ENCODE measurements around the gene GPRC5B. TPM values are rescaled to one million over a fixed set of nuclear protein-coding genes. Genes with fewer than 3 reads are reported as not detected.

Gene GPRC5B, protein sequence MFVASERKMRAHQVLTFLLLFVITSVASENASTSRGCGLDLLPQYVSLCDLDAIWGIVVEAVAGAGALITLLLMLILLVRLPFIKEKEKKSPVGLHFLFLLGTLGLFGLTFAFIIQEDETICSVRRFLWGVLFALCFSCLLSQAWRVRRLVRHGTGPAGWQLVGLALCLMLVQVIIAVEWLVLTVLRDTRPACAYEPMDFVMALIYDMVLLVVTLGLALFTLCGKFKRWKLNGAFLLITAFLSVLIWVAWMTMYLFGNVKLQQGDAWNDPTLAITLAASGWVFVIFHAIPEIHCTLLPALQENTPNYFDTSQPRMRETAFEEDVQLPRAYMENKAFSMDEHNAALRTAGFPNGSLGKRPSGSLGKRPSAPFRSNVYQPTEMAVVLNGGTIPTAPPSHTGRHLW
- 10 to 100 TPM in 1 of 6 donors, 1 to 10 TPM in 5; 3.6 to 21.5 (median 5.5) TPM for total RNA-seq

DNA sequence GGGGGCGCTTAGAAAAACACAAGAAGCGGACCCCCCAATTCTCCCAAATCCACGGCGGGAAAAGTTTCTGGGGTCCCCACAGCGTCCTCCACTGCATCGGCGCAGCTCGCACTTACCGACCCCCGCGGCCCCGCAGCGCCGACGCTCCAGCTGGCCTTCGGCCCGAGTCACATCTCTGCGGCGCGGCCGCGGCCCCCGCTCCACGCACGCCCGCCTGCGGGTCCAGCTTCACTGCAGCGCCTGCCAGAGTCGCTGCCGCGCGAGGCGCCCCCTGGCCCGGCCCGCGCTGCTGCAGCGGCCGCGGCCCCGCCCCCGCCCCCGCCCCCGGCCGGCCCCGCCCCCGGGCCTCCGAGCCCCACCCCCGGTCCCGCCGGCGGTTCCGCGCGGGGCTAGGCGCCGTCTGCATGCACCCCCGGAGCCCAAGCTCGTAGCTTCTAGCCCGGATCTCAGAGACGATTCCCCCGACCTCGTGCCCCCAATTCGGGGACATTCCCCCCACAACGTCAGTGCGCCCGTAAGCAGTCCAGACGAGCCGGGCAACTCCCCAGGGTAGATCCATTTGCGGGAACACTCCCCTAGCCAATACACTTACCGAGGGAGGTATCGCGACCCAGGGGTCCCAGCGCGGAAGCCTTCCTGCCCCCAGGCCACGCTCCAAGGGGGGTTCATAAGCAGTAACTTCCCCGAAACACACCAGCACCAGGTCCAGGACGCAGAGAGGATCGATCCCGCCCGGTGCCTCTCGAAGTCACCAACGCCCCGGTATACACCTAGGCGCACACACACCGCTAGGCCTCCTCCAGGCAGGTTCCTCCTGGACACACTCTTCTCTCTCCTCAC, at the start of gene GPRC5B:
Gene GPRC5B, minus strand, starts transcription at position 238 of the 840 bp plus-strand sequence. CDS start 12,003 bp downstream, outside the sequence.
- Histone ChIP-seq H3K4me1 (peaks cover 24 to 39% (median 26%) of the 10 kb centered on the region in 4 donors), H3K36me3 (no peaks in the 10 kb centered on the region), H3K9me3 (no peaks in the 10 kb centered on the region), H3K4me3 (peak within 1 kb of the TSS; percentile 49 to 71 (median 62)), H3K27ac (peak within 1 kb of the TSS in 2 of 4 donors; percentile 26 to 29), H3K27me3 (peaks cover 0 to 11% (median 9%) of the 10 kb centered on the region in 4 donors)
- peak; percentile 37 to 75 for ATAC-seq (ENCODE audit: low FRiP score in 2 of 2)
- 0 to 1% methylated on average over 13 to 59 of the region's 85 CpGs for WGBS, 2 donors
- peak; percentile 23 to 90 for DNase-seq
- TF ChIP-seq EP300 (IDR thresholded peaks at IDR 0.05): no peak
- TF ChIP-seq, protein P1, sequence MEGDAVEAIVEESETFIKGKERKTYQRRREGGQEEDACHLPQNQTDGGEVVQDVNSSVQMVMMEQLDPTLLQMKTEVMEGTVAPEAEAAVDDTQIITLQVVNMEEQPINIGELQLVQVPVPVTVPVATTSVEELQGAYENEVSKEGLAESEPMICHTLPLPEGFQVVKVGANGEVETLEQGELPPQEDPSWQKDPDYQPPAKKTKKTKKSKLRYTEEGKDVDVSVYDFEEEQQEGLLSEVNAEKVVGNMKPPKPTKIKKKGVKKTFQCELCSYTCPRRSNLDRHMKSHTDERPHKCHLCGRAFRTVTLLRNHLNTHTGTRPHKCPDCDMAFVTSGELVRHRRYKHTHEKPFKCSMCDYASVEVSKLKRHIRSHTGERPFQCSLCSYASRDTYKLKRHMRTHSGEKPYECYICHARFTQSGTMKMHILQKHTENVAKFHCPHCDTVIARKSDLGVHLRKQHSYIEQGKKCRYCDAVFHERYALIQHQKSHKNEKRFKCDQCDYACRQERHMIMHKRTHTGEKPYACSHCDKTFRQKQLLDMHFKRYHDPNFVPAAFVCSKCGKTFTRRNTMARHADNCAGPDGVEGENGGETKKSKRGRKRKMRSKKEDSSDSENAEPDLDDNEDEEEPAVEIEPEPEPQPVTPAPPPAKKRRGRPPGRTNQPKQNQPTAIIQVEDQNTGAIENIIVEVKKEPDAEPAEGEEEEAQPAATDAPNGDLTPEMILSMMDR (IDR thresholded peaks at IDR 0.05): peak in 1 of 6 experiments; percentile 14
- TF ChIP-seq POLR2AphosphoS5 (IDR thresholded peaks at IDR 0.05): no peak
- no peak for TF ChIP-seq POLR2A (IDR thresholded peaks at IDR 0.05)

DNA sequence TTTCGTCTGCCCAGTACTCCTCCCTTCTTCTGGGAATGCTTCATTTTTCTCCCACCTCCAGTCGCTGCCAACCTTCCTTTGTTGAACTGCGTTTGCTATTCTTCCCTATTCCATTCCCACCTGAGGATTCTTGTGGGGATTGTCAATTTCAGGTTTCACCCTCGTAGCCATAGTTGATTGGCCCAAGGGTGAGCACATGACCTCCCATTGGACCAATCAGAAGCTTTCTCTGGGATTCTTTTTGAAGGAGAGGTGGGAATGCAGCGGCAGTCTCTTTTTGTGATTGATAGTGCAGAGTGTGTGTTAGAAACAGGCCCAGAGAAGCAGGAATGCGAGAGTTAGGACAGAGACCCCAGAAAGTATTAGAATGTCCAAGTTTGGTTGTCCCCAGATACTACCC, 49.1 kb upstream of the GPRC5B start:
- Histone ChIP-seq H3K27me3 (no peaks in the 10 kb centered on the region), H3K4me3 (no peak overlapping the region), H3K27ac (no peak overlapping the region), H3K9me3 (no peaks in the 10 kb centered on the region), H3K4me1 (no peaks in the 10 kb centered on the region), H3K36me3 (no peaks in the 10 kb centered on the region)
- DNase-seq (no peak), ATAC-seq (ENCODE audit: low FRiP score in 2 of 2) (no peak)
- no peak for TF ChIP-seq POLR2AphosphoS5 (IDR thresholded peaks at IDR 0.05)
- no peak for TF ChIP-seq POLR2A (IDR thresholded peaks at IDR 0.05)
- WGBS, 2 donors: 72 to 74% methylated on average over 6 of the region's 6 CpGs

DNA sequence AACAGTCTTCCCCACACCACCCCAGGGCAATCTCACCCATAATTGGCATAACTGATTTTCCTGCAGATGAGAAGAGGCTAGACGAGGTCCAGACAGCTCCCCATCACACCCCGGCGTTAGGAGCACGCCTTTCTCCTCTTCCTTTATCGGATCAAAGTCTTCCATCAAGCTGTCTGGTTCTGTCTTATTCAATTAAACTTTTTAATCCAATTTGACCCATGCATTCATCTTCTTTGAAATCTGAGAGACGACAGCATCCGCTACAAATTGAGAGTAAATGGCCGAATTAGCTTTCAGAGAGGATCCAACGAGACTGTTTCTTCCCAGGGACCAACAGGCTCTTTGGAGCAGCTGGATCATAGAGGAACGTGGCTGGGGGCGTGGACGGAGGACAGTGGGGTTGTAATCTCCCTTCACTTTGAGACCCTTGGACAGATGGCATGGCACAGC, 44.4 kb upstream of the GPRC5B start:
- WGBS, 2 donors: 80 to 85% methylated on average over 12 of the region's 12 CpGs
- Histone ChIP-seq H3K9me3 (no peaks in the 10 kb centered on the region), H3K27me3 (no peaks in the 10 kb centered on the region), H3K4me3 (no peak overlapping the region), H3K36me3 (no peaks in the 10 kb centered on the region), H3K27ac (no peak overlapping the region), H3K4me1 (no peaks in the 10 kb centered on the region)
- DNase-seq: no peak
- no peak for ATAC-seq (ENCODE audit: low FRiP score in 2 of 2)
- TF ChIP-seq POLR2AphosphoS5 (IDR thresholded peaks at IDR 0.05) (no peak), POLR2A (IDR thresholded peaks at IDR 0.05) (no peak), EP300 (IDR thresholded peaks at IDR 0.05) (no peak)
- TF ChIP-seq, protein P1 (IDR thresholded peaks at IDR 0.05): no peak

DNA sequence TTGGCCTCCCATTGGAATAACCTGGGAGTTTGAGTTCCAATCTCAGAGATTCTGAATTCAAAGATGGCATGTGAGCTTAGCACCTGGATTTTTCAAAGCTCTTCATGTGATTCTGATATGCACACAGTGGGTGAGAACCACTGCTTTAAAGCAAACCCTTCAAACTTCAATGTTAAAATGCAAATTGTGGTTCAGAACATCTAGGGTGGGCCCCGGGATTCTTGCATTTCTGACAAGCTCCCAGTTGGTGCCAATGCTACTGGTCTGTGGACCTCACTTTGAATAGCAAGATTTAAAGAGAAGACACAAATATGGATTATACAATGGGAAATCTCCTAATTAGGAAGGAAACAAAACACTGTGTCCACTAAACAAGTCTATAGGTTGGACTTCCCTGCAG, 43.8 kb upstream of the GPRC5B start:
- Histone ChIP-seq H3K4me1 (no peaks in the 10 kb centered on the region), H3K9me3 (no peaks in the 10 kb centered on the region), H3K4me3 (no peak overlapping the region), H3K36me3 (no peaks in the 10 kb centered on the region), H3K27me3 (no peaks in the 10 kb centered on the region), H3K27ac (no peak overlapping the region)
- no peak for TF ChIP-seq POLR2A (IDR thresholded peaks at IDR 0.05)
- no peak for TF ChIP-seq EP300 (IDR thresholded peaks at IDR 0.05)
- TF ChIP-seq POLR2AphosphoS5 (IDR thresholded peaks at IDR 0.05): no peak
- TF ChIP-seq, protein P1 (IDR thresholded peaks at IDR 0.05): no peak
- DNase-seq (no peak), ATAC-seq (ENCODE audit: low FRiP score in 2 of 2) (no peak)
- WGBS, 2 donors: 62 to 84% methylated on average over 1 of the region's 1 CpG

All from upper lobe of left lung (tissue), 6 donors.